Ishikawa (cell line): ENCODE measurements around the gene NOL4L.
A peak's percentile ranks its signal among the peaks of the same experiment; 100 is the strongest.

Experiments
- CEBPB ChIP-seq: IDR thresholded peaks from 2 replicates; pipeline ENCODE4 v1.6.1; 2012
- CREB1 ChIP-seq: IDR thresholded peaks from 2 replicates; pipeline ENCODE4 v1.6.1; 2012; ENCODE audit warnings: low read depth
- EGR1 ChIP-seq: IDR thresholded peaks from 2 replicates; pipeline ENCODE4 v1.6.1; 2012
- EP300 ChIP-seq: IDR thresholded peaks from 2 replicates; pipeline ENCODE4 v1.6.1; 2012; ENCODE audit warnings: borderline replicate concordance
- FOXM1 ChIP-seq: IDR thresholded peaks from 2 replicates; pipeline ENCODE4 v1.6.1; 2012; ENCODE audit warnings: low read depth, borderline replicate concordance
- RAD21 ChIP-seq: IDR thresholded peaks from 2 replicates; pipeline ENCODE4 v1.6.1; 2012; ENCODE audit warnings: low read depth
- TAF1 ChIP-seq: IDR thresholded peaks from 2 replicates; pipeline ENCODE4 v1.6.1; 2012; ENCODE audit warnings: low read depth, mild to moderate bottlenecking
- TCF12 ChIP-seq: IDR thresholded peaks from 2 replicates; pipeline ENCODE4 v1.6.1; 2012; ENCODE audit warnings: low read depth
- TEAD4 ChIP-seq: IDR thresholded peaks from 2 replicates; pipeline ENCODE4 v1.6.1; 2012
- YY1 ChIP-seq: IDR thresholded peaks from 2 replicates; pipeline ENCODE4 v1.6.1; 2012; ENCODE audit warnings: low read depth
- ZBTB7A ChIP-seq: IDR thresholded peaks from 2 replicates; pipeline ENCODE4 v1.6.1; 2012; ENCODE audit warnings: low read depth
- TF ChIP-seq, protein P1 (sequence below): IDR thresholded peaks from 2 replicates; pipeline ENCODE4 v1.6.1; 2012
- TF ChIP-seq, protein P2 (sequence below): IDR thresholded peaks from 2 replicates; pipeline ENCODE4 v1.6.1; 2012; ENCODE audit warnings: low read depth, mild to moderate bottlenecking
- TF ChIP-seq, protein P3 (sequence below): IDR thresholded peaks from 2 replicates; pipeline ENCODE4 v1.6.1; 2012

NOL4L gene

DNA sequence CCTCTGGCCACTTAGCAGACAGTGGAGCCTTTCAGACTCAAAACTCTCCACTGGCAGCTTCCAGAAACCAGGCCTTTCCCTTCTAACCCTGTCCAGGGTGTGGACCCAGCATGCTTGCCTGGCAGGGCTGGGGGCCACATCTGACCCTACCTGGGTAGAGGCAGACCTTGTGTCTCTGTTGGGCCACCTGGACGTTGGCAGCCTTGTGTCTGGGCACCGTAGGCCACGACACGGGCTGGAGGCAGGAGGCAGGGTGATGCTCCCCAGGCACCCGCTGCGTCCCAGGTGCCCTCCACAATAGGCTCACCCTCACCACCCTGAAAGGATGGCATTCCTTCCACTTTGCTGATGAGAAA, 67.6 kb downstream of the NOL4L start:
- TF ChIP-seq, protein P1, sequence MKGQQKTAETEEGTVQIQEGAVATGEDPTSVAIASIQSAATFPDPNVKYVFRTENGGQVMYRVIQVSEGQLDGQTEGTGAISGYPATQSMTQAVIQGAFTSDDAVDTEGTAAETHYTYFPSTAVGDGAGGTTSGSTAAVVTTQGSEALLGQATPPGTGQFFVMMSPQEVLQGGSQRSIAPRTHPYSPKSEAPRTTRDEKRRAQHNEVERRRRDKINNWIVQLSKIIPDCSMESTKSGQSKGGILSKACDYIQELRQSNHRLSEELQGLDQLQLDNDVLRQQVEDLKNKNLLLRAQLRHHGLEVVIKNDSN: no peak
- TF ChIP-seq TCF12: no peak
- TF ChIP-seq YY1: no peak
- TF ChIP-seq CEBPB: no peak
- TF ChIP-seq EGR1: no peak
- no peak for TF ChIP-seq CREB1
- TF ChIP-seq TEAD4: no peak
- TF ChIP-seq, protein P2, sequence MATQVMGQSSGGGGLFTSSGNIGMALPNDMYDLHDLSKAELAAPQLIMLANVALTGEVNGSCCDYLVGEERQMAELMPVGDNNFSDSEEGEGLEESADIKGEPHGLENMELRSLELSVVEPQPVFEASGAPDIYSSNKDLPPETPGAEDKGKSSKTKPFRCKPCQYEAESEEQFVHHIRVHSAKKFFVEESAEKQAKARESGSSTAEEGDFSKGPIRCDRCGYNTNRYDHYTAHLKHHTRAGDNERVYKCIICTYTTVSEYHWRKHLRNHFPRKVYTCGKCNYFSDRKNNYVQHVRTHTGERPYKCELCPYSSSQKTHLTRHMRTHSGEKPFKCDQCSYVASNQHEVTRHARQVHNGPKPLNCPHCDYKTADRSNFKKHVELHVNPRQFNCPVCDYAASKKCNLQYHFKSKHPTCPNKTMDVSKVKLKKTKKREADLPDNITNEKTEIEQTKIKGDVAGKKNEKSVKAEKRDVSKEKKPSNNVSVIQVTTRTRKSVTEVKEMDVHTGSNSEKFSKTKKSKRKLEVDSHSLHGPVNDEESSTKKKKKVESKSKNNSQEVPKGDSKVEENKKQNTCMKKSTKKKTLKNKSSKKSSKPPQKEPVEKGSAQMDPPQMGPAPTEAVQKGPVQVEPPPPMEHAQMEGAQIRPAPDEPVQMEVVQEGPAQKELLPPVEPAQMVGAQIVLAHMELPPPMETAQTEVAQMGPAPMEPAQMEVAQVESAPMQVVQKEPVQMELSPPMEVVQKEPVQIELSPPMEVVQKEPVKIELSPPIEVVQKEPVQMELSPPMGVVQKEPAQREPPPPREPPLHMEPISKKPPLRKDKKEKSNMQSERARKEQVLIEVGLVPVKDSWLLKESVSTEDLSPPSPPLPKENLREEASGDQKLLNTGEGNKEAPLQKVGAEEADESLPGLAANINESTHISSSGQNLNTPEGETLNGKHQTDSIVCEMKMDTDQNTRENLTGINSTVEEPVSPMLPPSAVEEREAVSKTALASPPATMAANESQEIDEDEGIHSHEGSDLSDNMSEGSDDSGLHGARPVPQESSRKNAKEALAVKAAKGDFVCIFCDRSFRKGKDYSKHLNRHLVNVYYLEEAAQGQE: no peak
- TF ChIP-seq TAF1: no peak
- no peak for TF ChIP-seq EP300
- TF ChIP-seq, protein P3, sequence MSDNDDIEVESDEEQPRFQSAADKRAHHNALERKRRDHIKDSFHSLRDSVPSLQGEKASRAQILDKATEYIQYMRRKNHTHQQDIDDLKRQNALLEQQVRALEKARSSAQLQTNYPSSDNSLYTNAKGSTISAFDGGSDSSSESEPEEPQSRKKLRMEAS: no peak
- no peak for TF ChIP-seq FOXM1
- TF ChIP-seq ZBTB7A: no peak
- TF ChIP-seq RAD21: no peak

DNA sequence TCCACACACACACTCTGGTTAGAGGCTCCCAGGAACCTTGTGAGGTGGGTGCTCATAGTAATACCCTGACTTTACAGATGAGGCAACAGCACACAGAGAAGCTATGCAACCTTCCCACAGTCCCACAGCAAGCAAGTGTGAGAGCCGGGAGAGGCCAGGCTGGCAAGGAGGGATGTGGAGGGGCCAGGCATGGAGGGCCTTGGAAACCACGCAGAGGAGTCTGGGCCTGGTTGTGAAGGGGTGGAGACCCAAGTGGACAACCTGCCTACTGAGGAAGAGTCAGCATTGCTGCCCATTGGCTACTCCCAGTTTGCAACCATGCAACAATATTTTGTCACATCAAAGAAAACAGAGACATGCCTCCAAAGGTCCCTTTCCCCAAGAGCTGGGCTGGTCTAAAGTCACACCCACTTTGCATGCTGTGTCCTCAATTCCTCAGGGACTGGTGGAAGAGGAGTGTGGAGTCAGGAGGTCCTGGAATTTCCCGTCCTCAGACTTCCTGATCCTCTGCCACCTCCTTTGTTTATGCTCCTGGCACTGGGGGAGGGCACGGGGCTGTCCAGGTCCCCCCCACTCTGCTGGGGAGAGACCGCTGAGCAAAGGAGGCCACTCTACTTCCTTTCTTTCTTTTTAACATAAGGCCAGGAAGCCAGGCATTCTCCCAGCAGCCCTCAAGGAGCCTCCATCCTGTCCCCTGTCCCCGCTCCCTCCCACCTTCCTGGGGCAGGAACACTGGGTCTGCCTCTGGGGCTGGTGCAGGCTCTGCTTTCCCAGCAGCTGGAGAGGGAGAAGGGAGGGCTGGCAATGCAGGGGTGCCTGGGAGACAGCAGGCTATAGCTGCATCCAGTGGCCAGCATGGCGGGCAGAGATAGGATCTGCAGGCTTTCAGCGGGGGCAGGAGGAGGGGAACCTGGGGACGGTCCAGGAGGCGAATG, 68.3 kb downstream of the NOL4L start:
- TF ChIP-seq, protein P2: no peak
- no peak for TF ChIP-seq TAF1
- TF ChIP-seq, protein P1: no peak
- TF ChIP-seq TEAD4: no peak
- TF ChIP-seq CEBPB: no peak
- TF ChIP-seq RAD21: no peak
- no peak for TF ChIP-seq FOXM1
- no peak for TF ChIP-seq YY1
- TF ChIP-seq EGR1: no peak
- TF ChIP-seq ZBTB7A: no peak
- TF ChIP-seq EP300: no peak
- TF ChIP-seq, protein P3: no peak
- no peak for TF ChIP-seq TCF12
- TF ChIP-seq CREB1: no peak

DNA sequence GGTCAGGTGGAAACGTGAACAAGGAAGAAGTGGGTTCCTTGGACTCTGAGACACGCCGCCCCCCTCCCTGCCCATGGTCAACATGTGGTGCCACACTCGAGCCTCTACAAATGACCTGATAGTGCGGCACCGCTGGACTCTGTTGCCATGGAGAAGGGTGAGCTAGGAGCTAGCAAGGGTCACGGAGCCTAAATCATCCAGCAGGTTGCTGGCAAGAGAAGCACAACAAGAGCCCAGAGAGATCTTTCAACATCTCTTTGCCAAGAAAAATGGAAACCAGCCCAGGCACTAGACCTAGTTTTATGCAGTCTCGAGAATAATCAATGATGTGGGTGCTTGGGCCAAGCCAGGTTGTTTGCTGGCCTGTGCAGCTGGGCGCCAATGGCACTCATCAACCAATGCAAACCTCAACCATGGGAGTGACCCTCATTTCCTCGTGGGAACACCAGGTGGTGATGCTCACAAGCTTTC, 69.5 kb downstream of the NOL4L start:
- no peak for TF ChIP-seq TEAD4
- no peak for TF ChIP-seq FOXM1
- TF ChIP-seq RAD21: peak; percentile 17; the same call in 1 of the 2 replicates
- TF ChIP-seq, protein P2: no peak

DNA sequence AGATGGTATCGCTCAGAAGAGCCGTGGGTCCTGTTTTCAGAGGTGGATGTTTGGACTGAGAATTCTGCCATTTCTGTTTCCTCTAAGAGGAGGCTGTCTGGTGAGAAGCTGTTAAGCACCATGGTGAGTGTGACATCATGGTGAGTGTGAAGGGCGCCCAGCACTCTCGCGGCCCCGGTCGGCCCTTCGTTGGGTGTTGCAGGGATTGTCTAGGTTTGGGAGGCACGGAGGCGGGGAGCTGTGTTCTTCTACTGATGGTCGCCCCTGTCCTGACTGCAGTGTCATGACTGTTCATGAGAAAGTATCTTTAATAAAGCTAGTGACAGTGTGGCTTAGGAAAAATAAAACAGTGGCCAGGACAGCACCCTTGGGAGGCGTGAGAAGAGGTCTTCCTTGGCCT, 70.4 kb downstream of the NOL4L start:
- TF ChIP-seq CEBPB (no peak), EP300 (no peak), RAD21 (no peak), EGR1 (no peak)
- TF ChIP-seq, protein P2: no peak
- TF ChIP-seq, protein P3: no peak
